Fibroblast of the aortic adventitia (primary cell): ENCODE data around the gene CSMD2. TPM values are rescaled to one million over a fixed set of nuclear protein-coding genes. Genes with fewer than 3 reads are reported as not detected.
A peak's percentile ranks its signal among the peaks of the same experiment; 100 is the strongest.

Source experiments
- DNase-seq: peaks from one replicate; pipeline ENCODE4 v3.0.0-alpha.2; 2010; ENCODE audit warnings: low read depth
- H3K4me3 ChIP-seq: 2 replicates; pipeline ENCODE4 v1.5.1; 2011; ENCODE audit warnings: low read depth, mild to moderate bottlenecking, control low read depth, low read length, moderate library complexity
- total RNA-seq: library from RNA; depleted of rRNA; stranded (reverse); fragments of >200 nt; gene quantifications from 2 replicates; pipeline ENCODE4 v1.2.3, GENCODE V29; 2012; ENCODE audit warnings: low replicate concordance
- TF ChIP-seq, protein P1 (sequence below): IDR thresholded peaks from 2 replicates; pipeline ENCODE4 v1.5.1; 2011; ENCODE audit warnings: mild to moderate bottlenecking, low read length, control low read depth, inconsistent platforms; ENCODE audit not compliant: insufficient read depth

Gene CSMD2
- total RNA-seq, 1 donor = 6.6 TPM

DNA sequence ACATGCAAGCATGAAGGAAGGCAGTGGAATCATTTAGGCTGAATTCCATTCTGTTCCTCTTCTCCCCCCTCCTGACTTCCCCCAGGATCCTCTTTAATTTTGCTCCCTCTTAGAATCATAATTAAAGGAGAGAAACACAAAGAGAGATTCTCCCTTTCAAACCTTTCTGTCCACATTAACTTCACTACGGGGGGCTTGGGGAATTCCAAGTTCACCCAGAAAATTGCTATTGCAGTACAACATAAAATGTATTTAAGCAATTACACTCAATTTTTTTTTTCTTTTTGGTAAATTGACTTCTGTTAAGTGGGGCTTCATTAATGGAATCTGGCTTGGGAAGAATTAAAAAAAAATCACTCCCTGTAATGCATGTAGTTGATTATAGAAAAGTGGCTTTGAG, 314.5 kb downstream of the CSMD2 start:
- H3K4me3 ChIP-seq = no peak overlapping the region
- TF ChIP-seq, protein P1, sequence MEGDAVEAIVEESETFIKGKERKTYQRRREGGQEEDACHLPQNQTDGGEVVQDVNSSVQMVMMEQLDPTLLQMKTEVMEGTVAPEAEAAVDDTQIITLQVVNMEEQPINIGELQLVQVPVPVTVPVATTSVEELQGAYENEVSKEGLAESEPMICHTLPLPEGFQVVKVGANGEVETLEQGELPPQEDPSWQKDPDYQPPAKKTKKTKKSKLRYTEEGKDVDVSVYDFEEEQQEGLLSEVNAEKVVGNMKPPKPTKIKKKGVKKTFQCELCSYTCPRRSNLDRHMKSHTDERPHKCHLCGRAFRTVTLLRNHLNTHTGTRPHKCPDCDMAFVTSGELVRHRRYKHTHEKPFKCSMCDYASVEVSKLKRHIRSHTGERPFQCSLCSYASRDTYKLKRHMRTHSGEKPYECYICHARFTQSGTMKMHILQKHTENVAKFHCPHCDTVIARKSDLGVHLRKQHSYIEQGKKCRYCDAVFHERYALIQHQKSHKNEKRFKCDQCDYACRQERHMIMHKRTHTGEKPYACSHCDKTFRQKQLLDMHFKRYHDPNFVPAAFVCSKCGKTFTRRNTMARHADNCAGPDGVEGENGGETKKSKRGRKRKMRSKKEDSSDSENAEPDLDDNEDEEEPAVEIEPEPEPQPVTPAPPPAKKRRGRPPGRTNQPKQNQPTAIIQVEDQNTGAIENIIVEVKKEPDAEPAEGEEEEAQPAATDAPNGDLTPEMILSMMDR = no peak

DNA sequence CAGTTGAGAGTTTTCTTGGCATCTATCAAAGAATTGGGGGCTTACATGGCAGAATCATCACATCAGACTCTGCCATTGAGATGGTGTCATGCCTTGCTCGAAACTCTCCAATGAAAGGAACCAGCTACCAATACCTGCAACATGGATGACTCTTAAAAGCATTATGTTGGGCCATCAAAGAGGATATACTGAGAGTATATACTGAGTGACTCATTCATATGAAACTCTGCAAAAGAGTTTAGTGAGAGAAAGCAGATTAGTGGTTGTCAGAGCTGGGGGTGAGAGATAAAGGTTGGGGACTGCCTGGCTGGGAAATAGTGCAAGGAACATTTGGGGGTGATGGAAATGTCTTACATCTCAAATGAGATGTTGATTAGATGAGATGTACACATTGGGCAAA, 315.8 kb downstream of the CSMD2 start:
- TF ChIP-seq, protein P1 = no peak
- no peak overlapping the region for H3K4me3 ChIP-seq
- peak; percentile 6 for DNase-seq

More for the DNA sequence above, 314.5 kb downstream of the CSMD2 start:
- no peak for DNase-seq

DNA sequence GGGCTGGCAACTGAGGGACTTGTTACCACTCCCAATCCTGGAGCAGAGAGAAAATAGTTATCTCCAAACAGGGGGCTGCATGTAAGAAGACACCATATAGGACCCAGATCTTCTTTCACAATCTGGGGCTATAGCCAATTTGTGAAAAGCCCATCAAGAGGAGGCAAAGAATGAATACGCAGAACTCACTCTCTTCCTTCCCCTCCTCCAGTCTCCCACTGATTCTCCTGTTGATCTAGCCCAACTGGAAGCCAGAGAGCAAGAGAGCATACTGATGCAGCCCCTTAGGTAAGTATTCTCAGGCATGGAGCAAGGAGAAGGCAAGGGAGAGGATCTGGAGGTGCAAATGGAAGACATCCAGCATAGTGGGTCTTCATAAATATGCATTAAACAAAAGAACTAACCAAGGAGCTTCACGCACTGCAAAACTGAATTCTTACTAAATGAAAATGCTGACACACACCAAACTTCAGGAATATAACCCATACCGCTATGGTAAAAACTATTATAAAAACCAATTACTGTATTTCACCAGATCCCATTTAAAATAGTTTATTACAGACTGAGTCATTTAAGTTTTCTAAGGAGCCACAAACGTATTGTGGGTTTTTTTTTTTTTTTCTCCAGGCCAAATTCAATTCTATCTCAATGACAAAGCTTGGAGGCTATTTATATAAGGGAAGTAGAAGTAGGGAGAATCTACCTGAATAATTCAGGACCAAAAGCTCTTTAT, 316.7 kb downstream of the CSMD2 start:
- no peak for DNase-seq
- H3K4me3 ChIP-seq = no peak overlapping the region
- TF ChIP-seq, protein P1 = no peak

DNA sequence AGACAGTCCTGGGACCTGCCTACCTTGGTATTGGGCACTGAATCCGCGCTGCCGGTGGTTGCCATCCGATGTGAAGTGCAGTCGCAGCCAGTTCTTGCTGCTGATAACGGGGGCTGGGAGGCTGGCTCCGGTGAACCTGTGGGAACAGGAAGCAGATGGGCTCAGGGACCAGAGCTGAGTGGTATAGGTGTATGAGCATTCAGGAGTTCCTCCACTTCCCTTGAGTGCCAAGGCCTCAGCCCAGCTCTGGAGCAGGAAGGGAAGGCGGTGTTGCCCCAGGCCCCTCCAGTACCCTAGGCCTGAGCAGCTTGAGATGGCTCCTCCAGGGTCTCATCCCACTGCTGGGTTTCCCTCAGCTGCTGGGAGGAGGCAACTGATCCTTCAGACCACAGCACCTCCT, 318.2 kb downstream of the CSMD2 start:
- TF ChIP-seq, protein P1 = no peak
- no peak for DNase-seq
- H3K4me3 ChIP-seq = no peak overlapping the region

DNA sequence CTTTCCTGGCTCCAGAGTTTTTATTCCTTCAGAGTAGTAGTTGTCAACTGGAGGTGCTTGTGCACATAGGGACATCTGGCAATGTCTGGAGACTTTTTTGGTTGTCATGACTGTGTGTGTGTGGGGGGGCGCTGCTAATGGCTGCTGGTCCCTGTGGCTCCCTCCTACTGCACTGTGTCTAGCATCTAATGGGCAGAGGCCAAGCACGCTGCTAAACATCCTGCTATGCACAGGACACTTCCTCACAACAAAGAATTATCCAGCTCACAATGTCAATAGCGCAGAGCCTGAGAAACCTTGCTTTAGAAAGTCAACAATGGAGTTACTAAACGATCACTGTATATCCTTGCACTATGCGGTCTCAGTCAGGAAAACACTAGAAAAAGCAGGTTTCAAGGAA, 320.9 kb downstream of the CSMD2 start:
- DNase-seq = no peak
- no peak overlapping the region for H3K4me3 ChIP-seq
- TF ChIP-seq, protein P1 = no peak

DNA sequence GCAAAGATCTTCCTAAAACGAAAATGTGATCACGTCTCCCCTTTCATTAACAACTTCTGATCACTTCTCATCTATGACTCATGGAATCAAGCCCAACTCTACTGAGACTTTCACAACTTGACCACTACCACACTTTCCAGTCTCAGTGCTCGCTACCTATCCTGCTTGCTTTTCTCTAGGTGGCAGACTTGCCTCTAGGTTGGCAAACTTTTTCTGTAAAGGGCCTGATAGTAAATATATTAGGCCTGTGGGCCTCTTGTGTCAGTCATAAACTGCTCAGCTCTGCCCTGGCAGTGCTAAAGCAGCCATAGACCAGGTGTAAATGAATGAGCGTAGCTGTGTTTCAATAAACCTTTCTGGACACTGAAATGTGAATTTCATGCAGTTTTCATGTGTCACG, 322.7 kb downstream of the CSMD2 start:
- TF ChIP-seq, protein P1 = peak; percentile 12
- H3K4me3 ChIP-seq = no peak overlapping the region
- DNase-seq = no peak

DNA sequence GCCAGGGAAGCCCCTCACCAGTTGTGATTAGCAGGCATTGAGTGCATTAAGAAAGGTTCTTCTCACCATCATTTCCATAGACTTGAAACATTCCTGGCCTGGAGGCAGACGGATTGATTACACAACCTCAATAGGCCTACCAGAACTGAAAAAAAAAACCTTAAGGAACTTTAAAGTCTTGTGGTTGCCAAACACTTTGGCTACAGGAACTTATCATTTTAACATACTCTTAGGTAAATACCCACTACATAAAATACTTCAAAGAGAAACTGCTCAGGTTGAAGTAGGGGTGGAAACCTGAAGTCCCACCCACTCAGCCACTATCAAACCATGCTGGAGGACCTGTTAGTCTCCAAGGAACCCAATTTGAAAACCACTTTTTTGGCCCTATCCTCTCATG, 323.5 kb downstream of the CSMD2 start:
- H3K4me3 ChIP-seq = no peak overlapping the region
- peak; percentile 57 for DNase-seq
- TF ChIP-seq, protein P1 = no peak
